Measurements from ENCODE around the gene GDA. TPM values are rescaled to one million over a fixed set of nuclear protein-coding genes. Genes with fewer than 3 reads are reported as not detected.

GDA gene
- not detected for total RNA-seq

- ATAC-seq (no peak), DNase-seq (peak; percentile 16)
- intact Hi-C loops (cut with DNase I, micrococcal nuclease), result no loop called here
- H3K9me3 Mint-ChIP-seq (ENCODE audit: low read depth), result peaks cover 2% of the 10 kb centered on the region
- CTCF ChIA-PET, result no interaction called here
- no peak within 1 kb of the TSS for H3K27ac Mint-ChIP-seq
- H3K27me3 Mint-ChIP-seq, result peaks cover 33% of the 10 kb centered on the region
- peaks cover 5% of the 10 kb centered on the region for H3K4me1 Mint-ChIP-seq
- POLR2A ChIA-PET, result no interaction called here
- H3K36me3 Mint-ChIP-seq (ENCODE audit: low read depth), result no peaks in the 10 kb centered on the region
- H3K4me3 Mint-ChIP-seq, result no peak within 1 kb of the TSS
These were observed at the start of gene GDA for GRCh38 chr9:72149231-72149975. Gene GDA, plus strand, starts transcription at chr9:72149440. Its CDS starts 120 bp downstream, at chr9:72149560.

- POLR2A ChIA-PET, result no interaction called here
These were observed 46.7 kb upstream of the GDA start for GRCh38 chr9:72102520-72102919.

GRCh38 chr9:72113056-72113455 lies 36.2 kb upstream of the GDA start:
- Mint-ChIP-seq H3K27ac (no peak overlapping the region), H3K36me3 (ENCODE audit: low read depth) (no peaks in the 10 kb centered on the region), H3K4me1 (no peaks in the 10 kb centered on the region), H3K9me3 (ENCODE audit: low read depth) (peaks cover 2% of the 10 kb centered on the region), H3K27me3 (peaks cover 8% of the 10 kb centered on the region), H3K4me3 (no peak overlapping the region)
- DNase-seq, result no peak
- ATAC-seq, result no peak
- ChIA-PET CTCF (interaction anchor here (0.6 kb wide), 1 partner anchor 305 kb away, joined by 3 read pairs; no protein-coding TSS in a partner anchor), POLR2A (interaction anchor here (0.6 kb wide), 1 partner anchor 514 kb away, joined by 4 read pairs; no protein-coding TSS in a partner anchor)
- intact Hi-C loops (cut with DNase I, micrococcal nuclease), result no loop called here

More at GRCh38 chr9:72102520-72102919, 46.7 kb upstream of the GDA start:
- intact Hi-C loops (cut with DNase I, micrococcal nuclease), result no loop called here
- ATAC-seq, result no peak
- Mint-ChIP-seq H3K4me1 (no peaks in the 10 kb centered on the region), H3K27me3 (no peaks in the 10 kb centered on the region), H3K4me3 (no peak overlapping the region), H3K36me3 (ENCODE audit: low read depth) (no peaks in the 10 kb centered on the region), H3K27ac (no peak overlapping the region), H3K9me3 (ENCODE audit: low read depth) (peaks cover 7% of the 10 kb centered on the region)
- DNase-seq, result no peak
- CTCF ChIA-PET, result interaction anchor here (0.7 kb wide), 1 partner anchor 161 kb away, joined by 4 read pairs; no protein-coding TSS in a partner anchor

GRCh38 chr9:72119853-72120252 lies 29.4 kb upstream of the GDA start:
- ATAC-seq (no peak), DNase-seq (no peak)
- ChIA-PET POLR2A (no interaction called here), CTCF (no interaction called here)
- H3K27me3 Mint-ChIP-seq, result peaks cover 7% of the 10 kb centered on the region
- H3K9me3 Mint-ChIP-seq (ENCODE audit: low read depth), result no peaks in the 10 kb centered on the region
- intact Hi-C loops (cut with DNase I, micrococcal nuclease), result no loop called here
- no peaks in the 10 kb centered on the region for H3K4me1 Mint-ChIP-seq
- no peak overlapping the region for H3K4me3 Mint-ChIP-seq
- H3K36me3 Mint-ChIP-seq (ENCODE audit: low read depth), result no peaks in the 10 kb centered on the region
- no peak overlapping the region for H3K27ac Mint-ChIP-seq

- H3K27me3 Mint-ChIP-seq, result peaks cover 8% of the 10 kb centered on the region
- CTCF ChIA-PET, result no interaction called here
- H3K4me1 Mint-ChIP-seq, result no peaks in the 10 kb centered on the region
- POLR2A ChIA-PET, result no interaction called here
- DNase-seq (no peak), ATAC-seq (no peak)
- no peaks in the 10 kb centered on the region for H3K9me3 Mint-ChIP-seq (ENCODE audit: low read depth)
- H3K4me3 Mint-ChIP-seq, result no peak overlapping the region
- no peaks in the 10 kb centered on the region for H3K36me3 Mint-ChIP-seq (ENCODE audit: low read depth)
- intact Hi-C loops (cut with DNase I, micrococcal nuclease), result no loop called here
- no peak overlapping the region for H3K27ac Mint-ChIP-seq
These were observed 24.3 kb upstream of the GDA start for GRCh38 chr9:72124947-72125346.

GRCh38 chr9:72127753-72128152 lies 21.5 kb upstream of the GDA start:
- POLR2A ChIA-PET, result no interaction called here
- Mint-ChIP-seq H3K27ac (no peak overlapping the region), H3K4me1 (no peaks in the 10 kb centered on the region), H3K4me3 (no peak overlapping the region), H3K36me3 (ENCODE audit: low read depth) (no peaks in the 10 kb centered on the region), H3K9me3 (ENCODE audit: low read depth) (no peaks in the 10 kb centered on the region), H3K27me3 (peaks cover 8% of the 10 kb centered on the region)
- CTCF ChIA-PET, result no interaction called here
- no peak for DNase-seq
- no peak for ATAC-seq
- intact Hi-C loops (cut with DNase I, micrococcal nuclease), result no loop called here

GRCh38 chr9:72128526-72128925 lies 20.7 kb upstream of the GDA start:
- Mint-ChIP-seq H3K36me3 (ENCODE audit: low read depth) (no peaks in the 10 kb centered on the region), H3K4me3 (no peak overlapping the region), H3K9me3 (ENCODE audit: low read depth) (no peaks in the 10 kb centered on the region), H3K4me1 (no peaks in the 10 kb centered on the region), H3K27ac (no peak overlapping the region), H3K27me3 (peaks cover 8% of the 10 kb centered on the region)
- CTCF ChIA-PET, result interaction anchor here (0.6 kb wide), 2 partner anchors 103 to 1520 kb away, joined by 4 to 5 read pairs; no protein-coding TSS in a partner anchor
- ATAC-seq, result no peak
- POLR2A ChIA-PET, result no interaction called here
- intact Hi-C loops (cut with DNase I, micrococcal nuclease), result no loop called here
- no peak for DNase-seq

- H3K4me1 Mint-ChIP-seq, result no peaks in the 10 kb centered on the region
- ChIA-PET CTCF (no interaction called here), POLR2A (no interaction called here)
- ATAC-seq (no peak), DNase-seq (no peak)
- H3K27me3 Mint-ChIP-seq, result peaks cover 8% of the 10 kb centered on the region
- no peaks in the 10 kb centered on the region for H3K9me3 Mint-ChIP-seq (ENCODE audit: low read depth)
- H3K4me3 Mint-ChIP-seq, result no peak overlapping the region
- no peak overlapping the region for H3K27ac Mint-ChIP-seq
- no peaks in the 10 kb centered on the region for H3K36me3 Mint-ChIP-seq (ENCODE audit: low read depth)
- intact Hi-C loops (cut with DNase I, micrococcal nuclease), result no loop called here
These were observed 19.7 kb upstream of the GDA start for GRCh38 chr9:72129271-72130156.

GRCh38 chr9:72130321-72130720 lies 18.9 kb upstream of the GDA start:
- Mint-ChIP-seq H3K27me3 (peaks cover 8% of the 10 kb centered on the region), H3K36me3 (ENCODE audit: low read depth) (no peaks in the 10 kb centered on the region), H3K9me3 (ENCODE audit: low read depth) (no peaks in the 10 kb centered on the region), H3K4me3 (no peak overlapping the region), H3K27ac (no peak overlapping the region), H3K4me1 (no peaks in the 10 kb centered on the region)
- intact Hi-C loops (cut with DNase I, micrococcal nuclease), result no loop called here
- ChIA-PET CTCF (no interaction called here), POLR2A (no interaction called here)
- ATAC-seq (no peak), DNase-seq (no peak)

- DNase-seq, result no peak
- ChIA-PET POLR2A (no interaction called here), CTCF (no interaction called here)
- intact Hi-C loops (cut with DNase I, micrococcal nuclease), result no loop called here
- Mint-ChIP-seq H3K9me3 (ENCODE audit: low read depth) (no peaks in the 10 kb centered on the region), H3K27ac (no peak overlapping the region), H3K4me3 (no peak overlapping the region), H3K27me3 (peaks cover 8% of the 10 kb centered on the region), H3K4me1 (no peaks in the 10 kb centered on the region), H3K36me3 (ENCODE audit: low read depth) (no peaks in the 10 kb centered on the region)
- no peak for ATAC-seq
These were observed 18.0 kb upstream of the GDA start for GRCh38 chr9:72131206-72131605.

GRCh38 chr9:72132052-72132451 lies 17.2 kb upstream of the GDA start:
- H3K27me3 Mint-ChIP-seq, result peaks cover 5% of the 10 kb centered on the region
- no peak overlapping the region for H3K4me3 Mint-ChIP-seq
- ChIA-PET POLR2A (no interaction called here), CTCF (no interaction called here)
- H3K27ac Mint-ChIP-seq, result no peak overlapping the region
- H3K36me3 Mint-ChIP-seq (ENCODE audit: low read depth), result no peaks in the 10 kb centered on the region
- DNase-seq, result no peak
- H3K4me1 Mint-ChIP-seq, result no peaks in the 10 kb centered on the region
- no peak for ATAC-seq
- H3K9me3 Mint-ChIP-seq (ENCODE audit: low read depth), result no peaks in the 10 kb centered on the region
- intact Hi-C loops (cut with DNase I, micrococcal nuclease), result no loop called here
